GM18526 (cell line): Measurements from ENCODE around the gene EME2.

ENCODE experiments used
- POLR2A ChIP-seq: IDR thresholded peaks from 3 replicates; pipeline ENCODE4 v1.6.1; 2011; ENCODE audit not compliant: insufficient read length; ENCODE audit errors: extremely low read depth

Gene EME2

DNA sequence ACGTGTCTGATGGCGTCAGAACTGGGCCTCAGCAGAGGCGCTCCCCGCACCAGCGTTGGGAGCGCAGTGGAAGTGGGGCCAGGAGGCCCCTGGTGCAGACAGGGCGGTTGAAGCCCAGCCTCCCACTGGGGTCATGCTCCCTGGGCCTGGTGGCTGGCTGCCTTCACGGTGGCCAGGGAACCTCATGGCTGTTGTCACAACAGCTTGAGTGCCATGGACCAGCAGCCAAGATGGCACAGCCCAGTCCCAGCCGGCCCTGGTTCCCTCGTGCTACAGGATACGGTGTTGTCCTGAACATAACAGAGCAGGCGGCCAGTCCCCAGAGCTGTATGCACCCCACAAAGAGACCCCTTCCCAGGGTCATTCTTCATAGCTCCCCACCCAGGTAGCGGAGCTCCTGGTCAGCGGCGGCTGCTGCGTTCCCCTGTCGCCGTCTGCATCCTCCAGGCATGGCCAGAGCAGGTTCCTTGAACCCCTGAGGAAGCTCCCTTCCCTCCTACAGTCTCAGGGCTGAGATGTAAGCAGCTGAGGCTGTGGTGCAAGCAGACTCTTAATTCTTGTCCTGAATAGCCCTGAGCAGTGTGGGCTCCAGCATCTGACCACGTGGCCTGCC, 31.0 kb upstream of the EME2 start:
- no peak for TF ChIP-seq POLR2A

DNA sequence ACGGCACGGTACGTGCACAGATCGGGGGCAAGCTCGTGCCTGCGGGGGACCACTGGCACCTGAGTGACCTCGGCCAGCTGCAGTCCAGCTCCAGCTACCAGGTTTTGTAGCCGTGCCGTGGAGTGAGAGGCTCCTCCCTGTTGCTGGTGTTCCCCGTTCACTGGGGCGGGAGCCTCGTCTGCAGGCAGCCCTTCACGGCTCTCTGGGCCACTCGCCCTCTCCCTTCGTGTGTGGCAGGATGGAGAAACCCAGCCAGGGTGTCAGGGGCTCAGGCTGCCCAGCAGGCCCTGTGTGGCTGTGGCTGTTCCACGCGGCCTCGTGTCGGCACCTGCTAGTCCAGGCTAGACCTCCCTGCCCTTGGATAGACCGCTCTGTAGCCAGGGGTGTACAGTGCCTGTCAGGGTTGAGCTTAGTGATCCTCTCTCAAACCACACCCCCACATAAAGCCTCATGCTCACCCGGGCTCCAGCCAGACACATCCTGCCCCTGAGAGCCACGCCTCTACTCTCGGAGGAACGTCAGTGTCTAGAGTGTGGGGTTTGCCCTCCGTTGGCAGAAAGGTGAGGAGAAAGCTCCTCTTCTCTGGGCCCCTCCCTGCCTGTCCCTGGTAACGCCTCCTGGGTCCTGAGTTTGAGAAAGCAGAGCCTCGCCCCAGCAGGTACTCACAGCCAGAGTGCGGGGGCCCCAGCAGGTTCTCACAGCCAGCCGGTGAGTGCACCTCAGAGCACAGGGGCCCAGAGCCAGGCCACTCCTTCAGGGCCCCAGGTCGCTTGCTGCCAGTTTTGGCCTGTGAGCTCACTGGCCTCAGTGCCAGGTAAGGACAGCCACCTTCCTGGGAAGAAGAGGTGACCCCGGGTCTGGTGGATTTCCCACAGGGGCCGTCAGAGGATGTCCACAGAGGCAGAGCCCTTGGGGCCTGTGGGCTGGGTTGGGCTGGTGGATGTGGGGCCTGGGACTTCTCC, 29.0 kb upstream of the EME2 start:
- TF ChIP-seq POLR2A = no peak

DNA sequence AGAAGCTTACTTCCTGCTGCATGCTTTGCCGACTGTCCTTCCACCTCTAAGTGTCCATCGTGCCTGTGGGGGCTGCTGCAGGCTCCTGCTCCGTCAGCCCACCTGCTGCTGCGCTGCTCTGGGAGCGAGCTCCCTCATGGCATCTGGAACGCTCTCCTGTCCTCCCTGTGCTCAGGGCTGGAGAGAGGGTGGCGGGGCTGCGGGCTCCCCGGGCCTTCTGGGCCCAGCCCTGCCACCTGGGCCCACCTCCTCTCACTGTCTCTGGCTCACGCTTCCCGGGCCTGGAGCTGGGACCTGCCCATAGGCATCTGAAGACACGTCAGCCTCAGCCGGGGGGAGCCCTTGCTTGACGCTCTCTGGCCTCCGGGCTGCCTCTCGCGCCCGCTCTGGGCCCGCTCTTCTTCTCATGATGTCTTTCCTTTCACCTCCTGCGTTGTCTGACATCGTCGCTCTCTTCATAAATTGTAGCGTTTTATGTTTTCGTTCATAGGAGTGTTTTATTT, 28.2 kb upstream of the EME2 start:
- no peak for TF ChIP-seq POLR2A

DNA sequence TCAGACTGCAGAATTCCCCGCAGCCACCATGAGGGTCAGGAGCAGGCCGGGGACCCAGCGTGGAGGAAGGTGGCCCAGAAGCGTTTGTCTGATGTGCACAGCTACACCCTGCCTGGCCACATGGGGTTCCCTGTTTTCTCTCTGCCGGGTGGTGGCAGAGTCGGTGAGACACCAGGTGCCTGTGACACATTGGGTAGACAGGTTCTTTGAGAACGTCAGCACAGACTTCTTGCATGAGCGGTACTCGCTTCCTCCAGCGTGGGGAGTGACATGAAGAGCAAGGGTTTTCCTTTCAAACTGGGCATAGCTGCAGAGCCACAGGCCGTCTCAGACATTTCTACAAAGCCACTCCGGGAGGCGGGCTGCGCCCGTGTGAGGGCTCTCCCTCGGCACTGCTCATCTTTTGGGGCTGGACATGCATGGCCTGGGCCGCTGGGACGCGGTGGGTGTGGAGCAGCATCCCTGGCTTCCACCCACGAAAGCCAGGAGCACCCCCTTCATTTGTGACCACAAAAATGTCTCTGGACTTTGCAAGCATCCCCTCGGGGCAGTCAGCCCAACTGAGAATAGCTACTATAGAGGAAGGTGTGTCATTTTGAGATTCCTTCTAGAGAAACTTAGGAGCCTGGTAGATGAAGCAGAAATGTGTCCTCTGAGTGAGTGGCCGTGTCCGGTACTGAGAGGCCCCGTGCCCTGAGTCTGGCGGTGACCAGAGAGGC, 27.3 kb upstream of the EME2 start:
- no peak for TF ChIP-seq POLR2A

DNA sequence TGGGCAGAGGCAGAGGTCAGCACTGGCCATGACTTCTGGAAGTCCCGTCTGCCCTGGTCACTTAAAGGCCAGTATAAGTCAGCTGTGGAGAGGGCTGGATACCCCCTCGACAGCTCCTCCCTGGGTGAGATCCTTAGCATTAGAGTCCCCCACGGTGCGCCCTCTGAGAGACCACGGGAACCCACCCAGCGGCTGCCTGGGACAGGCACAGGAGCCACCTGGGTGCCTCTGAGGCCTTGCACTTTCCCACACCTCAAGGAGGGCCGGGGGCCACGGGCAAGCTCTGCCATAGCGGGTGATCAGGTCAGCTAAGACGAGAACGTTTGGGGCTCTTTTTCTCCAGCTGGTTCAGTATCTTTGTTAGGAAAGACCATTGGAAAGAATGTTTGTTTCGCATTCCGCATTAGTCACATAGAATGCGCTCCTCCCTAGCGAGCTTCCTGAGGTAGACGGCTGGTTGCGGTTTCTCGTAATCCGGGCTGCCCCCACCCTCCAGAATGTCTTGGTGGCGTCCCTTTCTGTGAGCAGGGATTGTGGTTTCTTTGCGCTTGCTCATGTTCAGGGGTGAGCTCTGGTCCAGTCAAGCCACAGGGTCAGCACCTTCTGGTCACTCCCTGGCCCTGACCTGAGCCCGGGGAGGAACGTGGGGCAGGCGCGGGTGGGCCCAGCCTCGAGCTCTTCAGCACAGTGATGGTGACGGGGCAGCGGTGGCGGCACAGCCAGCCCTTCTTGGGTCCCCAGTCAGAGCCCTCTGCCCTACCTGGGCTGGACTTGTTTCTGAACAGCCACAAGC, 26.5 kb upstream of the EME2 start:
- no peak for TF ChIP-seq POLR2A

DNA sequence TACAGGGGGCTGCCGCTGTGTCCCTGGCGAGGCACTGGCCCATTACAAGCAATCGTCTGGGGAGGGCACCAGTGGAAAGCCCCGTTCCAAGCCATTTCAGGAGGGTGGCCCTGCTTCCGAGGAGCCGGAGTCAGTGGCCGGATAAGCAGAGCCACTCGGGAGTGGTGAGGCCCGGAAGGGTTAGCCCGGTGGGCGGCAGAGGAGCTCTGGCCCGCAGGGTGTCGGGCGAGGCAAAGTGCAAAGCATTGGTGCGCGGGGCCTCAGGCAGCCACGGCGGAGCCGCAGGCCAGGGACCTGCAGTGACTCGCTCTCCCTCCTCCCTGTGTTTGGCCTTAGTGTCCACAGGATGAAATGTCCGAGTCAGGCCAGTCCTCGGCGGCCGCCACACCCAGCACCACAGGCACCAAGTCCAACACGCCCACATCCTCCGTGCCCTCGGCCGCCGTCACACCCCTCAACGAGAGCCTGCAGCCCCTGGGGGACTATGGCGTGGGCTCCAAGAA, 25.9 kb upstream of the EME2 start:
- no peak for TF ChIP-seq POLR2A

DNA sequence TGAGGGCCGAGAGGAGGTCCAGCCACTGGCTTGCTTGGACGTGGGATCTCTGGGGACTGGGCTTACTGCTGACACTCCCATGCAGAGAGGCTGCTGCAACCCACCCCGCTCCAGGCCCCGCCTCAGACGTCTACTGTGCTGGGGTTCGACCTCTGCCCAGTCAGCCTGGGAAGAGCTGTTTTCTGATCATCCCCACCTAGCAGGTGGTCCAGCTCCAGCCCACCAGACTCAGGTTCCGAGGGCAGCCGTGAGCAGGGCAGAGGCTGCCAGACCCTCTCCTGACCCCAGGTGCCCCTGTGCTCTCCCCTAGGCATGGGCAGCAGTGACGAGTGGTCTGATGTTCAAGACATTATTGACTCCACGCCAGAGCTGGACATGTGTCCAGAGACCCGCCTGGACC, 24.7 kb upstream of the EME2 start:
- no peak for TF ChIP-seq POLR2A

DNA sequence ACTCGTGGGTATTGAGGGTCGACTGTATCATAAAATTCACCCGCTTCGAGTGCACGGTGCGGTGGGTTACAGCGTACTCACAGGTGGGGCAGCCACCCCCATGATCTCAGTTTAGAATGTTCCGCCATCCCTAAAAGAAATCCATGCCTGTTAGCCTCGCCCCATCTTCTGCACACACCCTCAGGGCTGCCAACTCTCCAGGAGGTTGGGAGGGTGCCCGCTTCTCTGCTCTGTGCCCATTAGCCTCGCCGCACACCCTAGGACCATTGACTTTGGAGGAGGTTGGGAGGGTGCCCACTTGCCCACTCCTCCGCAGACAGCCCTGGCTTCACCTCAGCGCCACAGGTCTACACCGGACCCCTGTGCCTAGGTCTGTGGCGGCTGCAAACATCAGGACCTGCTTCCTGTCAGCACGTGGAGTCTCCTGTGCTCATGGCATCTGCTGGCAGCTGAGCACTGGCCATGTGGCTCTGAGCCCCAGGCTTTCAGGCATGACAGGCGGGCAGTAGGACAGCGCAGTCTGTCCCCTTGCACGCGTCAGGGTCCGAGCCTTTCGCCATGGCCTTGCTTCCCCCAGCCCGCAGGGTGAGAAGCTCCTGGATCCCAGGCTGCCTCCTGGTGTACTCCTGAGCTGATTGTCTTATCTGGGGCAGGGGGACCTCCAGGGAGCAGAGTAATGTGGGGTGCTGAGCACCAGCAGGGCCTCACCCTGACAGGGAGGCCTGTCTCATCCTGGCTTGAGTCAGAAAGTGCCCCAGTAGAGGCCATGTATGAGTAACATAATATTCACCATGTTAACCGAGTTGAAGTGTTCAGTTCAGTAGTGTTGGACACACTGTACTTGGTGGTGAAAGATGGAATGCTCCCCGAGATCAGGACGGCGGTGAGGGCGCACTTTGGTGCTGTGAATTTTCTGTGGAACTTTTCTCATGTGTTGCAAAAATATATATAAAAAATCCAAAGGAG, 23.2 kb upstream of the EME2 start:
- no peak for TF ChIP-seq POLR2A

DNA sequence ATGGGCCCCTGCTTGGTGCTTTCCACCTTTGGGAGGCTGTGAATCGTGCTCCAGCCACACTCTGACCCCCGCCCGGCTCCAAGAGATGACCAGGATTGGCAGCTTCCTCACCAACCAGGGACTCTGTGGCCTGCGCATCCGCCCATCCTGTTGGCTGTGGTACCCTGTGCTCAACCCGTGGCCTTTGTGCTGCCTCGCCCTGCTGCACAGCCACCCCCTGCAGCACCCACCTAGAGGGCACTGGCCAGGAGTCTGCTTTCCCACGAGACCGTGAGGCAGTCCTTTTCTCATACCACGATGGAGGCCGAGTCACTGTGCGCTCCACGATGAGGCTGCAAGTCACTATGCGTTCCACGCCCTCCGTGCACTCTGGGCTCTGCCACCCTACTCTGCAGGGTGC, 20.7 kb upstream of the EME2 start:
- TF ChIP-seq POLR2A = no peak

DNA sequence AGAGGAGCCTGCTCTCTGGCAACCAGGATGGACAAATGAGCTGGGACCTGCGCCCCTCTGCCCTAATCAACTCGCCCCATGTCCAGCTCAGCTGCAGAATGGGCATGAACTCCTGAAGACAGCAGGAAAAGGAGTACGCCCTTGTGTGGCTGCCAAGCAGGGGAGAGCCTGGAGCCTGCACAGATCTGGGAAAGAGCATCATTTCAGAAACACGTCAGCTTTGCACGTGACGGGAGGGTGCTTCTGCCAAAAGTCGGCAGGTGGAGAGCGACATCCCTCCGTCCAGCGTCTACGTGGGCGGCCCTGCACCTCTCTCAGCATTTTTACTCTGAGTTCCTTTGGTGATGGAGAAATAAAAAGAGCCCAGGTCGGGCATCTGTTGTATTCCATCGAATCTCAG, 19.8 kb upstream of the EME2 start:
- no peak for TF ChIP-seq POLR2A

DNA sequence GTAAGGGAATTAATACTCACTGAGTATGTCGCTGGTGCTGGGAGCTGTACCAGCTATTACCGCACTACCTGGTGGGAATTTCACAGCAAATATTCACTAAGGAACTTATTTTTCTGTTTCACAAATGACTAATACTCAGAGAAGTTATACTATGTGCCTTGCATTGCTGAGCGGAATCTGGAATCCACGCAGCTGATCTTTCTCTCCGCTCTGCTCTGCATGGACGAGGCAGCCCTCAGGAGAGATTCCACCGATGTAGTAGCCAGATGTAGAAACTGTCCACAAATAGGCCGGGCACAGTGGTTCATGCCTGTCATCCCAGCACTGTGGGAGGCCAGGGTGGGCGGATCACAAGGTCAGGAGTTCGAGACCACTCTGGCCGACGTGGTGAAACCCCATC, 18.4 kb upstream of the EME2 start:
- no peak for TF ChIP-seq POLR2A

DNA sequence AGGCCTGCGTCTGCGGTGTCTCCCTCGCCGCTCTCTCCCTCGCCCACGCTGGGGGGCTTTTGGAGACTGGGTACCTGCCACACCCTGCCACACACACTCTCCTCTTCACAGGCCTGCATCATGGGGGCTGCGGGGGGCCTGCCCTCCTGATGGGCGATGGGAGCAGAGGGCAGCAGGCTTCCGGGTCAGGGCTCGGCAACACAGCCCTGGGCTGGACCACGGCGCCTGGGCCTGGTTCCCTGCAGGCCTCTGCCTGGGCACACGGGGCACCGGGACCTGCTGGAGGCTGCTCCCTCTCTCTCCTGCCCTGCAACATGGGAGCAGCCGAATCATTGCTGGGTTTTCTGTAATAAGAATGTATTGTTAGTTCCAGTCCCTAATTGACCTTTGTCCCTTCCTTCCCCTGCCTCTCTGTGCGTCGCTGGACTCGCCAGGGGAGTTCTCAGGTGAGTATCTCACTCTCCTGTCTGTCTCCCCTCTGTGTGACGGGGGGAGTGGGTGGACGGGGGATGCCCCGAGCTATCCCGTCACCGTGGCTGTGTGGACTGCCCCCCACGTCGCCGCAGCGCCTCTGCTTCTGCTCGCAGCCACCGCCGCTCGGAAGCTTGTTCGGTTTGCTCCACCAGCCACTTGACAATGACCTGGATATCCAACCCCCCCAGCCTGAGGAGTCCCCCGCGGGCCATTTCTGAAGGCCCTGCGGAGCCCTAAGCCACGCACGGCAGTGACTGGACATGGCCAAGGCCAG, 14.7 kb upstream of the EME2 start:
- no peak for TF ChIP-seq POLR2A

DNA sequence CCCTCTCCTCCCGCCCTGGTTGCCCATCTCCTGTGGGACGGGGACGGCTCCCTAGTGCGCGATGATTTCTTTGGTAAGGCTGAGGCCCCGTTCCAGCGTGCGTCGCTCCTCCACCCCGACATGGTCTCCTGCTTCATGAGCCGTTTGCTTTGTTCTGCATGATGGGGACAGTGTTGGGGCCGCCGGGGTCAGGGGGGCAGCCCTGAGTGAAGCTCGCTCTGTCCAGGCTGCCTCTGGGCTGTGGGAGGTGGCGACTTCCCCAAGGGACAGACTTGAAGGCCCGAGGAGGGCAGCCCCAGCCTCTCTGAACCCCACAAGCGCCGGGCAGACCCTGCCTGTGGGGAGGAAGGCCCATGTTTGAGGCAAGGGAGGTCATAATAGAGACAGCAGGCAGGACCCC, 13.7 kb upstream of the EME2 start:
- TF ChIP-seq POLR2A = no peak

DNA sequence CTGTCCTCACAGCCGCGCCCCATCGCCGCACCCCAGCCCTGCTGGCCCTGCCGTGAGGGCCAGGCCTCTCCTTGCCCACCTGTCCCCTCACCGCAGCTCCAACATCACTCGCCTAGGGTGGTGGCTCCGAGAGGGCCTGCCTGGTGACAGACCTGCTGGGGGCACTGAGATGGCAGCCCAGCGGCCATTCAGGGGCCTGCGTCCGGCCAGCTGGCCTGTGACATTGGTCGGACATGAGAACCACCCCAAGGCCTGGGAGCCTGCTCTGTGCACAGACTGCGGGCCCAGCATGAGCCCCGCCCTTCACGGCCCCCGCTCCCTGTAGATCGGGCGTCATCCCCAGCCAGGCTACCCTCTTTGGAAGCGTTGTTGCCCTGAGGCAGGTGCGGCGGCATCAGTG, 13.1 kb upstream of the EME2 start:
- TF ChIP-seq POLR2A = no peak
